HG03432 (cell line): Measurements from ENCODE around the gene RTP5.
"Not testable (repeated sequence)": the region's sequence is repeated elsewhere in the genome, so short reads cannot be mapped to it uniquely, and the experiment has no call there.

Experiments used
- ATAC-seq: cut with Tn5 transposase; IDR thresholded peaks from one replicate; pipeline ENCODE4 v1.9.1; 2021; ENCODE audit warnings: mild to moderate bottlenecking, moderate library complexity; ENCODE audit not compliant: unreplicated experiment

RTP5 gene

GRCh38 chr2:241900251-241901017, 30.9 kb downstream of the RTP5 start:
- no peak for ATAC-seq

- ATAC-seq = no peak
Observed at GRCh38 chr2:241901018-241901380, 31.5 kb downstream of the RTP5 start.

GRCh38 chr2:241901500-241902351, 32.2 kb downstream of the RTP5 start:
- no peak for ATAC-seq

- ATAC-seq = no peak
Observed at GRCh38 chr2:241902357-241902991, 32.9 kb downstream of the RTP5 start.

GRCh38 chr2:241903121-241904010, 33.8 kb downstream of the RTP5 start:
- ATAC-seq = no peak

GRCh38 chr2:241904011-241904718, 34.6 kb downstream of the RTP5 start:
- ATAC-seq = no peak

GRCh38 chr2:241904791-241905710, 35.5 kb downstream of the RTP5 start:
- no peak for ATAC-seq

- ATAC-seq = no peak
Observed at GRCh38 chr2:241905716-241906377, 36.3 kb downstream of the RTP5 start.

- not testable (repeated sequence) for ATAC-seq
Observed at GRCh38 chr2:241906378-241906770, 36.8 kb downstream of the RTP5 start.

GRCh38 chr2:241906826-241907570, 37.5 kb downstream of the RTP5 start:
- ATAC-seq = no peak

- ATAC-seq = not testable (repeated sequence)
Observed at GRCh38 chr2:241907831-241908230, 38.3 kb downstream of the RTP5 start.

GRCh38 chr2:241908686-241909420, 39.3 kb downstream of the RTP5 start:
- ATAC-seq = no peak

GRCh38 chr2:241909769-241910168, 40.2 kb downstream of the RTP5 start:
- ATAC-seq = no peak

- no peak for ATAC-seq
Observed at GRCh38 chr2:241910604-241911520, 41.3 kb downstream of the RTP5 start.

GRCh38 chr2:241911551-241911950, 42.0 kb downstream of the RTP5 start:
- ATAC-seq = no peak

GRCh38 chr2:241912021-241912555, 42.6 kb downstream of the RTP5 start:
- no peak for ATAC-seq
